Measurements from ENCODE around the gene CFAP68.
"Not testable (repeated sequence)": the region's sequence is repeated elsewhere in the genome, so short reads cannot be mapped to it uniquely, and the experiment has no call there.

Gene CFAP68

GRCh38 chr11:111918390-111919256 lies 39.3 kb downstream of the CFAP68 start, which contains the start of gene C11orf52:
Gene C11orf52, plus strand, starts transcription at chr11:111918913. Its CDS starts 60 bp downstream, at chr11:111918973.
- no peak for DNase-seq (ENCODE audit: low read depth)

DNA sequence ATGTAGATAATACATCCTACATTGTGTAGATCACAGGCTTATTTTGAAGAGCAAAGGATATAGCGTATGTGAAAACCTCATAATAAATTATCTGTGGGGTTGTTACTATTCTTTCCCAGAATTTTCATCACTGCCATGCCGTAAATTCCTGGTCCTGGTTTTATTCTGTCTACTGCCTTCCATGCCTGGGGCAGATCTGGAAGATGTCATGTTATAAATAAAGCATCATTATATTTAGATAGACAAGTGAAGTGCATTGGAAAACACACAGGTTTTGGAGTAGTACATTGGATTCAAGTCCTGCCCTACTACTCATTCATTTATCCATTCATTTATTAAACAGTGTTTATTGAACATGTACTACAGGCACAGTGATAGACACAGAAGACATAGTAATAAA lies 41.6 kb downstream of the CFAP68 start:
- no peak for DNase-seq (ENCODE audit: low read depth)

- no peak for DNase-seq (ENCODE audit: low read depth)
These were observed 42.3 kb downstream of the CFAP68 start for GRCh38 chr11:111921541-111922230.

DNA sequence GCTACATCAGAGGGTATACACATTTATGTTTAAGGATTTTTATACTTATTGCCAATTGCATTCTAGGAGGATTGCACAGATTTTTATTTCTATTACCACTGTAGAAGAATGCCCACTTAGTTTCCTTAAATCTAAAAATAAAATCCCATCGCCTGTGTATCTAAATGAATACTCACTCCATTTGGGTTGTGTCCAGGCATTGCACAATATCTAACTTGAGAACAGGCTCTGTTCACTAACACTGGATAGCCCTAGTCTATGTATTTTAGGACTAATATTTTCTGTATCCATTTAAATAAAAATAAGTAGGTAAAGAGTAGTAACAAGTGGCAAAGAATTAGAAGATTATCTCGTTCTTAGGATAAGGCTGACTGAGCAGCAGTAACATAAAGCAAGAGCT lies 43.5 kb downstream of the CFAP68 start:
- no peak for DNase-seq (ENCODE audit: low read depth)

DNA sequence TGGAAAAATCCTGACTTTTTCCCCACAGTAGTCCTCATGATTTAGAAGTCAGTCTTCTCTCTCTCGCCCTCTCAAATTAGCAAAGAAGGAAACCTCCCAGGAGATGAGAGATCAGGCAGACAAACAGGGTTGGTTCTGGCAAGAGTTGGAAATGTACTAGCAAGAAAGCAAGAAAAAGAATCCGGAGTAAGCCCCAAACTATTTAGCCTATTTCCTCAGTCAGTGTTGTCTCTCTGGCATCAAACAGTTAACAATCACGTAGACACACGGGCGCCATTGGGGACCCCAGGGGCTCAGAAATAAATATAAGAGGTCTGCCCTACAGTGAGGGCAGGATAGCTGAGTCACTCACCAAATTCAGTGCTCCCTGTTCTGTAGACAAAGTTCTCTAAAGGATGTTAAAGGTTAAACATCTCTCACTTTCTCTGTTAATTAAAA lies 44.0 kb downstream of the CFAP68 start:
- DNase-seq (ENCODE audit: low read depth): no peak

- no peak for DNase-seq (ENCODE audit: low read depth)
These were observed 44.6 kb downstream of the CFAP68 start for GRCh38 chr11:111923951-111924350.

DNA sequence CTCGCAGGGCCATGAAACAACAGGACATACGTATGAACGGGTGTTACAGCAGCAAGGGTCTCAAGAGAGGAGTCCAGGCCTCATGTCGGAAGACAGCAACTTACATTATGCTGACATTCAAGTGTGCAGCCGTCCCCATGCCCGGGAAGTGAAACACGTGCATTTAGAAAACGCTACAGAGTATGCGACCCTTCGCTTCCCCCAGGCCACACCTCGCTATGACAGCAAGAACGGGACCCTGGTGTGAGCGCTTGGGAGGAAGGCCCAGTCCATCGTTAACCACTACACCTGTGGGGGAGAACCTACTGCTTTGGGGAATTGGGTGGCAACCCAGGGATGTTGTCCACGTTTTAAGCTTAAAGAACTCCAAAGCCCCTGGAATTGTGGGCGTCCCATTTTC lies 46.6 kb downstream of the CFAP68 start:
- DNase-seq (ENCODE audit: low read depth): no peak

- DNase-seq (ENCODE audit: low read depth): peak; percentile 79
These were observed 47.4 kb downstream of the CFAP68 start for GRCh38 chr11:111926505-111927391.

GRCh38 chr11:111930472-111930871 lies 51.1 kb downstream of the CFAP68 start:
- no peak for DNase-seq (ENCODE audit: low read depth)

DNA sequence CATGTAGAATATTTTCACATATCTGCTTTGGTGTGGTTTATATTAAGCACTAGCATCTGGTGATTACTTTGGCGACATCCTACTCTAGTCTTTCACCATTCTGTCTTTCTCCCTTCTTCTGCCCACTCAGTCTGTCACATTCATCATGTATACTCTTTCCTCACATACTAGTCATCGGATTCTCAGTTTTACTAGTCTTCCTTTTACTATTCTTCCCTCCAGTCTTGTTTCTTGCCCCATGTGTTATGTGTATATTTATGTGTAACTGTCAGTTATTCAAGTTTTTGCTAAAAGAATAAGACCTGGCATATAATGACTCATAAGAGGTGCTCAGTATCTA lies 53.2 kb downstream of the CFAP68 start:
- no peak for DNase-seq (ENCODE audit: low read depth)

DNA sequence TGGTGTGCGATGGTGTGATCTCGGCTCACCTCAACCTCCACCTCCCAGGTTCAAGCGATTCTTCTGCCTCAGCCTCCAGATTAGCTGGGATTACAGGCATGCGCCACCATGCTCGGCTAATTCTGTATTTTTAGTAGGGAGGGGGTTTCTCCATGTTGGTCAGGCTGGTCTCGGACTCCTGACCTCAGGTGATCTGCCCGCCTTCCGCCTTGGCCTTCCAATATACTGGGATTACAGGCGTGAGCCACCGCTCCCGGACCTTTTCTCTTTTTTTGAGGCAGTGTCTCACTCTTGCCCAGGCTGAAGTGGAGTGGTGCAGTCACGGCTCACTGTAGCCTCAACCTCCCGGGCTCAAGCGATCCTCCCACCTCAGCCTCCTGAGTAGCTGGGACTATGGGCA lies 53.8 kb downstream of the CFAP68 start:
- DNase-seq (ENCODE audit: low read depth): not testable (repeated sequence)

GRCh38 chr11:111933872-111934271 lies 54.5 kb downstream of the CFAP68 start:
- no peak for DNase-seq (ENCODE audit: low read depth)

GRCh38 chr11:111934306-111934705 lies 55.0 kb downstream of the CFAP68 start:
- DNase-seq (ENCODE audit: low read depth): no peak
